Caco-2 (cell line): ENCODE results near the gene SKOR1. TPM values are rescaled to one million over a fixed set of nuclear protein-coding genes. Genes with fewer than 3 reads are reported as not detected.
A peak's percentile ranks its signal among the peaks of the same experiment; 100 is the strongest.

ENCODE experiments used
- BruUV-seq: library from RNA; stranded (reverse); fragments of 400-500 nt; replicated peaks from 2 replicates; lab custom pipeline; 2021; lab: Mats Ljungman, UMichigan
- CTCF ChIA-PET: fragments of 300-600 bp; sonication (Branson Sonifier 250); formaldehyde crosslinking; loops from one replicate; lab custom pipeline; 2022; ENCODE audit warnings: antibody characterized with exemption; lab: Charles Lee
- POLR2A ChIA-PET: fragments of 300-600 bp; sonication (Branson Sonifier 250); formaldehyde crosslinking; loops from one replicate; lab custom pipeline; 2022; ENCODE audit warnings: antibody characterized with exemption; lab: Charles Lee
- DNase-seq, 2 experiments: peaks; one replicate each; pipeline versions ENCODE4 v3.0.0 to v3.0.0-alpha.2; 2020 to 2022
- H3K27me3 ChIP-seq: replicated peaks from 2 replicates; pipeline ENCODE4 v1.6.0; 2011; ENCODE audit warnings: low read length; ENCODE audit not compliant: control insufficient read depth, insufficient read depth
- H3K36me3 ChIP-seq: 2 replicates; pipeline ENCODE4 v1.5.1; 2011; ENCODE audit warnings: low read length; ENCODE audit not compliant: control insufficient read depth, insufficient read depth
- H3K4me1 ChIP-seq: fragments of 250-450 bp; sonication (Bioruptor Pico); 2 replicates; pipeline ENCODE4 v1.5.1; 2020; ENCODE audit warnings: mild to moderate bottlenecking
- H3K4me3 ChIP-seq: 2 replicates; pipeline ENCODE4 v1.5.1; 2011; ENCODE audit warnings: low read depth, mild to moderate bottlenecking, control low read depth, low read length
- H3K9me3 ChIP-seq: fragments of 250-450 bp; sonication (Bioruptor Pico); 2 replicates; pipeline ENCODE4 v1.5.1; 2020; ENCODE audit warnings: mild to moderate bottlenecking, moderate library complexity
- H3K27ac Mint-ChIP-seq: one replicate; pipeline ENCODE4 v1.8.0; 2022; ENCODE audit warnings: mixed read lengths; ENCODE audit not compliant: unreplicated experiment
- H3K27me3 Mint-ChIP-seq: one replicate; pipeline ENCODE4 v1.8.0; 2022; ENCODE audit warnings: mixed read lengths; ENCODE audit not compliant: insufficient read depth, unreplicated experiment
- H3K36me3 Mint-ChIP-seq: one replicate; pipeline ENCODE4 v1.8.0; 2022; ENCODE audit warnings: mild to moderate bottlenecking, mixed read lengths; ENCODE audit not compliant: insufficient read depth, unreplicated experiment
- H3K4me1 Mint-ChIP-seq: one replicate; pipeline ENCODE4 v1.8.0; 2022; ENCODE audit warnings: low read depth, mixed read lengths; ENCODE audit not compliant: unreplicated experiment
- H3K4me3 Mint-ChIP-seq: one replicate; pipeline ENCODE4 v1.8.0; 2022; ENCODE audit warnings: mild to moderate bottlenecking, moderate library complexity, mixed read lengths; ENCODE audit not compliant: unreplicated experiment
- H3K9me3 Mint-ChIP-seq: one replicate; pipeline ENCODE4 v1.8.0; 2022; ENCODE audit warnings: mixed read lengths; ENCODE audit not compliant: unreplicated experiment
- intact Hi-C: fragments of 100-400 bp; cut with micrococcal nuclease; formaldehyde crosslinking; loops from one replicate; pipeline ENCODE4 v1.10.0; 2022; ENCODE audit not compliant: unreplicated experiment
- total RNA-seq: library from RNA; stranded (reverse); gene quantifications from 2 replicates; pipeline ENCODE4 v1.2.3, GENCODE V29; 2022
- TF ChIP-seq, protein P1 (sequence below), 2 experiments: fragments of 200-600 bp in 1 of 2; IDR thresholded peaks; 1 replicate in 1 of 2; 2 replicates in 1 of 2; pipeline versions ENCODE4 v1.5.1 to v1.8.0; 2011 to 2022; ENCODE audit warnings: antibody characterized with exemption in 1 of 2, control low read depth in 1 of 2, inconsistent platforms in 1 of 2, low read depth in 1 of 2, low read length in 1 of 2, mild to moderate bottlenecking in 1 of 2, moderate library complexity in 1 of 2; ENCODE audit not compliant: insufficient read depth in 1 of 2, severe bottlenecking in 1 of 2, unreplicated experiment in 1 of 2

Gene SKOR1
- total RNA-seq, 1 experiment from 2014 or later, result not detected

DNA sequence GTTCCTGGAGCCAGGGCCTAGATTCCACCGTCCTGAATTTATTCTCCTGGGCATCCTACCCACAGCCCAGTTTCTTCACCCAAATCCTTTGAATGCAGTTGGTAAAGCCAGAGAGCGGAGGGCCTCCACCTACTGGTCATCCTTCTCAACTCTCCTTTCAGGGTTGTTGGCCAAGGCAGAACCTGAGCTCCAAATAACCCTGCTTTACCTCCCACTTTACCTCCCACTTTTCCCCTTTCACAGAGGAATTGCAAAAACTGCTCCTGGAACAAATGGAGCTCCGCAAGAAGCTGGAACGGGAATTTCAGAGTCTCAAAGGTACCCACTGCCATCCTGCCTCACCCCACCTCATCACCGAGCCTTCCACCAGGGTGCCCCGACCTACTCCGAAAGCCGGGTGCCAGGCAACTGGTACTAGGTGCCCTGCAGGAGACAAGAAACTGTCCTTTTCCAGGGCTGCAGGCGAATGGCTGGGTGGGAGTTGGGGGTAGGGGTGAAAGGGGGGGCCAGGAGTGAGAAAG lies 6.8 kb downstream of the SKOR1 start:
- DNase-seq, result no peak
- Histone ChIP-seq H3K27me3 (no peaks in the 10 kb centered on the region), H3K4me1 (no peaks in the 10 kb centered on the region), H3K36me3 (no peaks in the 10 kb centered on the region), H3K9me3 (no peaks in the 10 kb centered on the region), H3K4me3 (no peak overlapping the region)
- no TSS peak for BruUV-seq
- intact Hi-C loops, result loop anchor here (10.0 kb wide), 1 partner anchor 447 kb away; no protein-coding TSS in a partner anchor
- Mint-ChIP-seq H3K36me3 (no peaks in the 10 kb centered on the region), H3K27me3 (no peaks in the 10 kb centered on the region), H3K4me3 (no peak overlapping the region), H3K9me3 (no peaks in the 10 kb centered on the region), H3K4me1 (no peaks in the 10 kb centered on the region), H3K27ac (no peak overlapping the region)
- POLR2A ChIA-PET, result no interaction called here
- CTCF ChIA-PET, result interaction anchor here (0.5 to 1.0 kb wide), 5 partner anchors 17 to 682 kb away, joined by 3 to 8 read pairs (median 6); no protein-coding TSS in a partner anchor
- TF ChIP-seq, protein P1, sequence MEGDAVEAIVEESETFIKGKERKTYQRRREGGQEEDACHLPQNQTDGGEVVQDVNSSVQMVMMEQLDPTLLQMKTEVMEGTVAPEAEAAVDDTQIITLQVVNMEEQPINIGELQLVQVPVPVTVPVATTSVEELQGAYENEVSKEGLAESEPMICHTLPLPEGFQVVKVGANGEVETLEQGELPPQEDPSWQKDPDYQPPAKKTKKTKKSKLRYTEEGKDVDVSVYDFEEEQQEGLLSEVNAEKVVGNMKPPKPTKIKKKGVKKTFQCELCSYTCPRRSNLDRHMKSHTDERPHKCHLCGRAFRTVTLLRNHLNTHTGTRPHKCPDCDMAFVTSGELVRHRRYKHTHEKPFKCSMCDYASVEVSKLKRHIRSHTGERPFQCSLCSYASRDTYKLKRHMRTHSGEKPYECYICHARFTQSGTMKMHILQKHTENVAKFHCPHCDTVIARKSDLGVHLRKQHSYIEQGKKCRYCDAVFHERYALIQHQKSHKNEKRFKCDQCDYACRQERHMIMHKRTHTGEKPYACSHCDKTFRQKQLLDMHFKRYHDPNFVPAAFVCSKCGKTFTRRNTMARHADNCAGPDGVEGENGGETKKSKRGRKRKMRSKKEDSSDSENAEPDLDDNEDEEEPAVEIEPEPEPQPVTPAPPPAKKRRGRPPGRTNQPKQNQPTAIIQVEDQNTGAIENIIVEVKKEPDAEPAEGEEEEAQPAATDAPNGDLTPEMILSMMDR (IDR thresholded peaks at IDR 0.05; ENCODE audit: insufficient read depth in 1 of 2, low read depth in 1 of 2, low read length in 1 of 2, severe bottlenecking in 1 of 2, unreplicated experiment in 1 of 2), result peak; percentile 20 to 45

DNA sequence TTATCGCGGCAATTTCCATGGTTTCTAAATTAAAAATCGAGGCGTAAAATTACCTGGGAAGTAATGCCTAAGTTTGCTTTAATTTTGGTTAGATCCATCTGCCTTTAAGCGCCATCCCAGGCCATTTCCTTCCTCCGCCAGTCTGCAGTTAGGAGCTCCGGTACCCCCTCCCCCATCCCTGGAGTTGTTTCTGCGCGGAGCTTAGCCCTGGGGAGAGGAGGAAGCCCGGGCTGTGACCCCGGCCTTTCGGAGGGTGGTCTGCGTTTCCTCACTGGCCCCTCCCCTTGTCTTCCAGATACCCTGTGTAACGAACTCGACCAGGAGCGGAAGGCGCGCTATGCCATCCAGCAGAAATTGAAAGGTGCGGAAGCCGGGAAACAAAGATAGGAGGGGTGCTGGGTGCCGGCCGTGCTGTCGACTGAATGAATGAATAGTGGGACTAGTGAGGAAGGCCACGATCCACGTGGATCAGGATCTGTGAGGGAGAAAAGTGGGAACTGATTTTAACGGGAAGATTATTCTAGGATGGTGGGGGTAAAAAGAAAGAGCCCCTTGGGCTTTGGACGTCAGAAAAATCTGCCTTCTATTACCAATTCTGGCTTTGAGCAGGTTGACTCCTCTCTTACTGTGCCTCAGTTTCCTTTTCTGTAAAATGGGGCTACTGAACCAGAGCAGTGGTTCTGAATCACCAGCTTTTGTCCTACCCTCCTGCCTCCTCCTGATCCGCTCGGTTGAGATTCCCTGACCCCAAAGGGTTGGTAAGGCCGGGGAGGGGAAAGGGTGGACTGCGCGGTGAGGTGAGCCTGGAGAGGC lies 7.8 kb downstream of the SKOR1 start:
- TF ChIP-seq, protein P1 (IDR thresholded peaks at IDR 0.05; ENCODE audit: insufficient read depth in 1 of 2, low read depth in 1 of 2, low read length in 1 of 2, severe bottlenecking in 1 of 2, unreplicated experiment in 1 of 2), result no peak
- Mint-ChIP-seq H3K27ac (no peak overlapping the region), H3K27me3 (no peaks in the 10 kb centered on the region), H3K4me3 (peak overlapping the region; percentile 71), H3K4me1 (no peaks in the 10 kb centered on the region), H3K36me3 (no peaks in the 10 kb centered on the region), H3K9me3 (no peaks in the 10 kb centered on the region)
- Histone ChIP-seq H3K4me1 (no peaks in the 10 kb centered on the region), H3K36me3 (no peaks in the 10 kb centered on the region), H3K27me3 (no peaks in the 10 kb centered on the region), H3K4me3 (no peak overlapping the region; the same call in 1 of the 2 replicates), H3K9me3 (no peaks in the 10 kb centered on the region)
- intact Hi-C loops, result loop anchor here (10.0 kb wide), 1 partner anchor 448 kb away; no protein-coding TSS in a partner anchor
- ChIA-PET POLR2A (no interaction called here), CTCF (no interaction called here)
- no TSS peak for BruUV-seq
- no peak for DNase-seq

DNA sequence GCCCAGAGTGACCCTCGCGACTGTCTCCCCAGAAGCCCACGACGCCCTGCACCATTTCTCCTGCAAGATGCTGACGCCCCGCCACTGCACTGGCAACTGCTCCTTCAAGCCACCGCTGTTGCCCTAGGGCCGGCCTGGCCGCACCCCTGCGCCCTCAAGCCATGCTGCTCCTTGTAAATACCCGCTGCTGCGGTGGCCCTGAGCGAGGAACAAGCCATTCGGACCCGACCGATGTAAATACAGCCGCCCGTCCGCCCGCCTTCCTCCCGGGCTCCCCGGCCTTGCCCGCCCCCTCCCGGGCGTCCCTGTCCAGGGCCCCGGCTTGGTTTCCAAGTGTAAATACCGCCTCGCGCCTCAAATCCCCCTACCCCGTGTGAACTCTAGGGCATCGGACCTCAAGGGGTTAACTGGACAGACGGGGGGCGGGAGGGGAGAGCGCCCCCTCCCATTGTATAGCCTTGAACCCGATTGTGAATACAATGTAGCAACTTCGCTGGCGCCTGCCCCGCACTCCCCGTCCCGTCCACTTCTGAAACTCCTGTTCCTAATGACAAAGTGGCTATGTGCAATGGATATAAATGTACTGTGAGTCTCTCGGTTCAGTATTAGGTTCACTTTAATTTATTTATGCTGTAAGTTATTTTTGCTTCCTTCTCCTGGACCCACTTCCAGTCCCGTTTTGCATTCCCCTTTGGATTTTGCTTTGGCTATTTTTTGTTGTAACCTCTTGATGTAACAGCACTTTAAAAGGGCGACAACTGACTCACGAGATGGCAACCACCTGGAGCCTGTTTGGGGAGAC lies 8.6 kb downstream of the SKOR1 start:
- H3K27me3 Mint-ChIP-seq, result no peaks in the 10 kb centered on the region
- H3K36me3 ChIP-seq, result no peaks in the 10 kb centered on the region
- no peaks in the 10 kb centered on the region for H3K27me3 ChIP-seq
- ChIA-PET POLR2A (no interaction called here), CTCF (interaction anchor here (0.6 kb wide), 1 partner anchor 318 kb away, joined by 6 read pairs; no protein-coding TSS in a partner anchor)
- no TSS peak for BruUV-seq
- no peaks in the 10 kb centered on the region for H3K36me3 Mint-ChIP-seq
- DNase-seq, result peak in 1 of 2 experiments; percentile 62
- TF ChIP-seq, protein P1 (IDR thresholded peaks at IDR 0.05; ENCODE audit: insufficient read depth in 1 of 2, low read depth in 1 of 2, low read length in 1 of 2, severe bottlenecking in 1 of 2, unreplicated experiment in 1 of 2), result peak; percentile 60 to 72
- no peaks in the 10 kb centered on the region for H3K9me3 Mint-ChIP-seq
- no peaks in the 10 kb centered on the region for H3K4me1 ChIP-seq
- H3K4me3 ChIP-seq, result peak overlapping the region; percentile 32
- no peaks in the 10 kb centered on the region for H3K4me1 Mint-ChIP-seq
- no peak overlapping the region for H3K27ac Mint-ChIP-seq
- intact Hi-C loops, result loop anchor here (1.0 to 10.0 kb wide), 2 partner anchors 333 to 449 kb away; no protein-coding TSS in a partner anchor
- H3K4me3 Mint-ChIP-seq, result peak overlapping the region; percentile 71
- H3K9me3 ChIP-seq, result no peaks in the 10 kb centered on the region
